IPS-18a (cell line): ENCODE measurements around the gene NTN1.

Experiments
- H3K27ac ChIP-seq: one replicate; pipeline ENCODE4 v1.5.1; 2013; ENCODE audit warnings: low read length
- H3K27me3 ChIP-seq: one replicate; pipeline ENCODE4 v1.6.1; 2013; ENCODE audit warnings: mild to moderate bottlenecking, low read length; ENCODE audit not compliant: control insufficient read depth, insufficient read depth
- H3K36me3 ChIP-seq: one replicate; pipeline ENCODE4 v1.6.1; 2013; ENCODE audit warnings: low read depth, low read length; ENCODE audit not compliant: control insufficient read depth
- H3K4me1 ChIP-seq: one replicate; pipeline ENCODE4 v1.6.1; 2013; ENCODE audit warnings: low read depth, low read length; ENCODE audit not compliant: control insufficient read depth
- H3K4me3 ChIP-seq: one replicate; pipeline ENCODE4 v1.5.1; 2013; ENCODE audit warnings: low read length
- H3K9ac ChIP-seq: one replicate; pipeline ENCODE4 v1.6.1; 2013; ENCODE audit warnings: mild to moderate bottlenecking, low read length, moderate library complexity
- H3K9me3 ChIP-seq: one replicate; pipeline ENCODE4 v1.6.1; 2013; ENCODE audit warnings: low read depth, low read length; ENCODE audit not compliant: control insufficient read depth

NTN1 gene

GRCh38 chr17:9208381-9209105 is 187.2 kb downstream of the NTN1 start:
- no peak overlapping the region for H3K9ac ChIP-seq
- H3K27me3 ChIP-seq, result no peaks in the 10 kb centered on the region
- H3K36me3 ChIP-seq, result no peaks in the 10 kb centered on the region
- H3K4me1 ChIP-seq, result no peaks in the 10 kb centered on the region
- no peaks in the 10 kb centered on the region for H3K9me3 ChIP-seq
- H3K4me3 ChIP-seq, result no peak overlapping the region
- H3K27ac ChIP-seq, result no peak overlapping the region

GRCh38 chr17:9209347-9209746 is 188.0 kb downstream of the NTN1 start:
- Histone ChIP-seq H3K4me1 (no peaks in the 10 kb centered on the region), H3K27me3 (no peaks in the 10 kb centered on the region), H3K36me3 (no peaks in the 10 kb centered on the region), H3K9me3 (no peaks in the 10 kb centered on the region), H3K4me3 (no peak overlapping the region), H3K27ac (no peak overlapping the region), H3K9ac (no peak overlapping the region)

DNA sequence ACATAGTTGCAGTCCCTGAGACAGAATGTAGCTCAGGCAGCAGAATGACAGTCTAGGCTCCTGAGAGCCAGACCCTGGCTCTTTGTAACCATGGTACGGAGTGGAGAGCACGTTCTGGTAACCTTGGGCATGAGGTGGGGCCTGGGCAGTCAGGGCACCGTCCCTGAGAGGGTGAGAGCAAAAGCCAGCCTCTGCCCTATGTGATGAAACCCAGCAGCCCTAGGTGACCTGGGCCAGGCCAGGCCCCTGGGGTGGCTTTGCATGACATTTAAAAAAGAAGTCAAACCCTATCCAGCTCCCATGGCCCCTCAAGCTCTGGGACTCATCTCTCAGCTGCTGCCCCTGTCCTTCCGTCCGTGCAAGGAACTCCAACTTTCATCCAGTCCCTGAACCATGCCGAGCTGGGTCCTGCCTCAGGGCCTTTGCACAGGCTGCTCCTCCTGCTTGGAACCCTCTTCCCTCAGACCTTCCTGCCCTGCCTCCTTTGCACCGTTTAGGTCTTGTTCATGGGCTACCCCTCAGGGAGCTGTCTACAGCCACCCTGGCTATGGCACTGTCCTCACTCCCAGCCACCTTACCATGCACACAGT is 188.6 kb downstream of the NTN1 start:
- Histone ChIP-seq H3K36me3 (no peaks in the 10 kb centered on the region), H3K4me3 (no peak overlapping the region), H3K27me3 (no peaks in the 10 kb centered on the region), H3K27ac (no peak overlapping the region), H3K4me1 (no peaks in the 10 kb centered on the region), H3K9me3 (no peaks in the 10 kb centered on the region), H3K9ac (no peak overlapping the region)

- Histone ChIP-seq H3K27me3 (no peaks in the 10 kb centered on the region), H3K27ac (no peak overlapping the region), H3K36me3 (no peaks in the 10 kb centered on the region), H3K9me3 (peaks cover 5% of the 10 kb centered on the region), H3K4me1 (no peaks in the 10 kb centered on the region), H3K4me3 (no peak overlapping the region), H3K9ac (no peak overlapping the region)
Measured at GRCh38 chr17:9211133-9211765, 189.9 kb downstream of the NTN1 start.

DNA sequence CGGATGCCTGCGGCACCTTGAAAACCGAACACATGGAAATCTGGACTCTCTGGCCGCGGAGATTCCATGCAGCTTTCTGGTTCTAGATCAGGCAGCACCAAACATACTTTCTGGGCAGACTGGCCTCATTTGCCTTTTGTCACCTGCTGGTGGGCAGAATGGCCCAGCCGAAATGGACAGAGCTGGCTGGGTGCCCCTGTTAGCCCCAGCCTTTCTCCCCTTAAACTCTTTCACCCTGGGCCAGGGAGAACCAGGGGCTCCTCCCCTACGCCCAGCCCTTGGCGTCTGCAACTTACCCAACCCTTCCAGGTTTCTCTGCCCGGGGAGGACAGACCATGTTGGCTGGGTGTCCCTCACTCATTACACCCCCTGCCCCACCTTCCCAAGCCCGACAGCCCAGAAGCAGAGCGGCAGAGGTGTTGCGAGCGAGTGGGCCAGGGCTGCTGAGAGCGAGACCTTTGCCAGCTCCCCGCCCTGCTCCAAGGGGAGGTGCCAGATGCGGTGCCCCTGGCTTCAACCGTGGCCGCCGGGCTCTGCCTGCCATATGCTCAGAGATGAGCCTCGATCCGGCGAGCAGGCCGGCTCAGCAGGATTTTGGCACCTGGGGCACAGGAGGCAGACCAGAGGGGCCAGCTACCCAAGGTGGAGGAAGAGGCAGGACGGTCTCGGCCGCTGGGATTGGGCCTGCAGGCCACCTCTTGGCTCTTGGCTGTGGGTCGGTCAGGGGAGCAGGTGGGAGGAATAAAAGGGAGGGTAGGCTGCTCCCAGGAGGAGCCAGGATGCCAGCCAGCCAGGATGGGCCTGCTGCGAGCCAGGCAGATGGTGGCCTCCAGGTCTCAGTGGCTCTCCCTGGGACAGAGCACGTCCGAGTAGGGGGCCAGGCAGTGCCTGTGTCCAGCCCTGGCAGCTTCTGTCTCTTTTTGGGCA is 191.3 kb downstream of the NTN1 start:
- Histone ChIP-seq H3K27me3 (no peaks in the 10 kb centered on the region), H3K4me3 (no peak overlapping the region), H3K9ac (no peak overlapping the region)

GRCh38 chr17:9213303-9213640 is 192.0 kb downstream of the NTN1 start:
- Histone ChIP-seq H3K27me3 (no peaks in the 10 kb centered on the region), H3K9ac (no peak overlapping the region), H3K4me1 (no peaks in the 10 kb centered on the region), H3K9me3 (peaks cover 5% of the 10 kb centered on the region), H3K27ac (no peak overlapping the region), H3K36me3 (no peaks in the 10 kb centered on the region), H3K4me3 (no peak overlapping the region)

More for the DNA sequence above, 191.3 kb downstream of the NTN1 start:
- Histone ChIP-seq H3K4me1 (no peaks in the 10 kb centered on the region), H3K36me3 (no peaks in the 10 kb centered on the region), H3K27ac (no peak overlapping the region), H3K9me3 (peaks cover 5% of the 10 kb centered on the region)

DNA sequence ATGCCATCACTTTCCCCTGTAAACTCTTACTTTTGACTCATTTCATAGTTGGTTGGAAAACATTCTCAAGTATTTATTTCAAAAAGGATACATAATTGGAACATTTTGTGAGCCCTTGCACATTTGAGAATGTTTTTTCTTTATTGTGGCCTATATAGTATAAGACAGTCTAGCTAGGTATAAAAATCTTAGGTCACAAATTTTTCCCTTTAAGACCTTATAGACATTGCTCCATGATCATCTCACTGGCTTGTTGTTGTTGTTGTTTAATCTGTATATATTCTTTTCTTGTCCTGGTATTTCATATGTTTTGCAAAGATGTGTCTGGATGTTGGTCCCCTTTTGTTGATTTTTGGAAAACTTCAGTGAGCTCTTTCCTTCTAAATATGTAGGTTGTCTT is 194.2 kb downstream of the NTN1 start:
- Histone ChIP-seq H3K4me3 (no peak overlapping the region), H3K4me1 (peaks cover 5% of the 10 kb centered on the region), H3K27ac (no peak overlapping the region), H3K36me3 (no peaks in the 10 kb centered on the region), H3K27me3 (no peaks in the 10 kb centered on the region), H3K9me3 (peaks cover 5% of the 10 kb centered on the region), H3K9ac (no peak overlapping the region)

DNA sequence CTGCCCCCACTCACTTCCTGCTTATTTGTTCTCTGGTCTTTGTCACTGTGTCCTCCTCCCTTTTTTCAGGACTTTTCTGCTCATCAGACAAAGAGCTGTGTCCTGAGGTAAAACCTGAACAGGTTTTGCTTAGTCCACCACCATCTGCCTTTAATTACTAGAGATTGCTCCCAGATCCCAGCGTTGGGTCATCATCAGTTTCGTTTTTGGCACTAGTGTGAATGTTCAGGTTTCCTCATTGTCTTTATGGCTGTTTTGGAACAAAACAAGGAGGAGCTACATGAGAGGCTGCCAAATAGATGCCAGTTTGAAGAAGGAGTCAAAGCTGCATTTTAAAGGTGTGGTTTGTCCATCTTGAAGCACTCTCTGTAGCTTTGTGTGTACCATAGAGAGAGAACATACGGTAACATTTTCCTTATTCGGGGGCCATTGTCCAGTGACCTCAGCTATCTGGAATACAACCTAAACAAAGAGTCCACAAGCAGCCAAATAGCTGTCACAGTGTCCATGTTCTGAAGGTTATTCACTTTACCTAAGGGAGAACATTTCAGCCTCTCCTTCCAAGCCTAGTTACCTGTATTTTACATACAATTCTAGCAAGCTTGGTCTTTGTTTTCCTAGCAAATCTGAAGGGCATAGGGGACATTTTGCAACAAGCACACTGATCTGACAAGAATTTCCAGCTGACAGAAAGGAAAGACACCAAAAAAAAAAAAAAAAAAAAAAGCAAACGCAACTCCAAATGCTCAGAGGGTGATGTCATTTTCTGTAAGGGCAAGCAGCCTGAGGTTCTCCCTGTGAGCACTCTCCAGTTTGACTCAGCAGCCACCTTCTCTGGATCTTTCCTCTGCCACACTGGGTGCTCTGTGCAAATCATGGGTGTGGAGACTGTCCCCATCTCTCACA is 196.1 kb downstream of the NTN1 start:
- no peaks in the 10 kb centered on the region for H3K36me3 ChIP-seq
- H3K27me3 ChIP-seq, result no peaks in the 10 kb centered on the region
- H3K9ac ChIP-seq, result no peak overlapping the region
- peaks cover 5% of the 10 kb centered on the region for H3K9me3 ChIP-seq
- H3K27ac ChIP-seq, result no peak overlapping the region
- peaks cover 14% of the 10 kb centered on the region for H3K4me1 ChIP-seq
- H3K4me3 ChIP-seq, result no peak overlapping the region

- Histone ChIP-seq H3K9me3 (peaks cover 5% of the 10 kb centered on the region), H3K4me1 (peaks cover 14% of the 10 kb centered on the region), H3K9ac (no peak overlapping the region), H3K27ac (no peak overlapping the region), H3K4me3 (no peak overlapping the region), H3K27me3 (no peaks in the 10 kb centered on the region), H3K36me3 (no peaks in the 10 kb centered on the region)
Measured at GRCh38 chr17:9218064-9218635, 196.8 kb downstream of the NTN1 start.

DNA sequence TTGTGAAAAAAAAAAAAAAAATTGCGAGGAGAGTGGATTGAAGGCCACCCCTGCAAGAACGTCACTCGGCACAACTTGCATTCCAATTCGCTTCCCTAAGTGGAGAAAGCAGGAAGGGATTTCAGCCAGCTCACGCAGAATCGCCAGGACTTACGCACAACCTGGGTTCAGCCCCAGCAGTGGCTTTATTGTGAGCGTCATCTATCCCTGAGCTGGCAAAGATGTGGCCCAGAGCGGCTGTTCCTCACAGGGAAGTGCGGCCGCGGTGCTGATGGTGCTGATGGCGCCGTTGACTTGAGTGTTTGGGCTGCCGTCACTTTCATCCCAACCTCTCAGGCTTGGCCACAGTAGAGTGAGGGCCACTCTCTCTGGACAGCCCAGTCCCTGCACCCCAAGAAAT is 197.6 kb downstream of the NTN1 start:
- no peaks in the 10 kb centered on the region for H3K27me3 ChIP-seq
- no peaks in the 10 kb centered on the region for H3K36me3 ChIP-seq
- H3K9me3 ChIP-seq, result peaks cover 5% of the 10 kb centered on the region
- no peak overlapping the region for H3K9ac ChIP-seq
- H3K27ac ChIP-seq, result no peak overlapping the region
- no peak overlapping the region for H3K4me3 ChIP-seq
- H3K4me1 ChIP-seq, result peaks cover 14% of the 10 kb centered on the region
